Measurements from ENCODE around the gene MBD3L3.
"Not testable (repeated sequence)": the region's sequence is repeated elsewhere in the genome, so short reads cannot be mapped to it uniquely, and the experiment has no call there.

- not testable (repeated sequence) for TF ChIP-seq EZH2phosphoT487 (IDR thresholded peaks at IDR 0.05; ENCODE audit: low read length); CTCF (IDR thresholded peaks at IDR 0.05; ENCODE audit: low read length); EZH2 (optimal IDR thresholded peaks at IDR 0.05; ENCODE audit: low read depth, low read length)
Observed at GRCh38 chr19:7056371-7056770, 2.1 kb downstream of the MBD3L3 start.
